Measurements from ENCODE around the gene ZNF784. TPM values are rescaled to one million over a fixed set of nuclear protein-coding genes. Genes with fewer than 3 reads are reported as not detected.

The ZNF784 gene
- total and polyA plus RNA-seq, 9 of the 15 experiments (the other 6 are each of a cell fraction or from before 2014, with no cell fraction given) = 0.14 to 6.1 (median 2.1) TPM

GRCh38 chr19:55654868-55655647, 30.7 kb upstream of the ZNF784 start, which contains the start of gene U2AF2 (continued):
- TF ChIP-seq GMEB1 (CRISPR knock-in tag; IDR thresholded peaks at IDR 0.05) = peak; percentile 46; the same call in 1 of the 2 replicates
- TF ChIP-seq ZFX (CRISPR knock-in tag; IDR thresholded peaks at IDR 0.05) = peak; percentile 79
- TF ChIP-seq FIP1L1 (IDR thresholded peaks at IDR 0.05; ENCODE audit: low read depth, low read length, poor library complexity, severe bottlenecking) = peak; percentile 92
- no peak for TF ChIP-seq ARID3A (IDR thresholded peaks at IDR 0.05; ENCODE audit: borderline replicate concordance, low read depth, low read length)
- TF ChIP-seq POLR2A (conservative IDR thresholded peaks at IDR 0.05) = peak; percentile 92
- no peak for TF ChIP-seq ELK3 (CRISPR knock-in tag; IDR thresholded peaks at IDR 0.05)
- TF ChIP-seq MNT (conservative IDR thresholded peaks at IDR 0.05) = peak; percentile 98 to 99
- TF ChIP-seq TCF3 (CRISPR knock-in tag; IDR thresholded peaks at IDR 0.05) = peak; percentile 25; the same call in 1 of the 2 replicates
- 0 out of 2 replicates have a peak, but pooled peaks have one; percentile 25 for TF ChIP-seq ZSCAN29 (IDR thresholded peaks at IDR 0.05)
- peak; percentile 89 for TF ChIP-seq POLR2G (IDR thresholded peaks at IDR 0.05; ENCODE audit: low read depth, low read length)
- TF ChIP-seq E2F5 (CRISPR knock-in tag; IDR thresholded peaks at IDR 0.05) = peak; percentile 88
- TF ChIP-seq PML (IDR thresholded peaks at IDR 0.05; ENCODE audit: low read length) = peak; percentile 57; the same call in 1 of the 2 replicates
- TF ChIP-seq CEBPG (CRISPR knock-in tag; IDR thresholded peaks at IDR 0.05) = no peak
- no peak for TF ChIP-seq CEBPG (tag; conservative IDR thresholded peaks at IDR 0.05 in 1 of 2, IDR thresholded peaks at IDR 0.05 in 1 of 2)
- TF ChIP-seq HMGXB4 (CRISPR knock-in tag; IDR thresholded peaks at IDR 0.05) = no peak; the same call in 1 of the 2 replicates
- peak; percentile 48 for TF ChIP-seq EGR1 (conservative IDR thresholded peaks at IDR 0.05)
- TF ChIP-seq BRD4 (IDR thresholded peaks at IDR 0.05) = peak; percentile 97
- no peak for TF ChIP-seq ZKSCAN8 (CRISPR knock-in tag; IDR thresholded peaks at IDR 0.05)

Data from K562 (cell line).